Sigmoid colon (tissue), 4 donors: ENCODE data around the gene TRUB1.

Source experiments
- CTCF ChIP-seq, 4 experiments: fragments of 450-650 bp in 3 of 4; fragments of 200-600 bp in 1 of 4; IDR thresholded peaks; one replicate each; pipeline ENCODE4 v1.5.1; 2016 to 2019; ENCODE audit warnings: antibody characterized with exemption in 4 of 4, mild to moderate bottlenecking in 3 of 4, moderate library complexity in 2 of 4
- POLR2A ChIP-seq, 2 donors: fragments of 450-650 bp; IDR thresholded peaks; one replicate each; pipeline ENCODE4 v1.6.1; 2016; ENCODE audit warnings: antibody characterized with exemption in 2 of 2, mild to moderate bottlenecking in 2 of 2, moderate library complexity in 2 of 2
- POLR2AphosphoS5 ChIP-seq, 4 donors: sonication (generic); formaldehyde crosslinking; IDR thresholded peaks; one replicate each; pipeline ENCODE4 v1.6.1; 2017; ENCODE audit warnings: antibody characterized with exemption in 4 of 4

- no peak for TF ChIP-seq POLR2A (IDR thresholded peaks at IDR 0.05)
- no peak for TF ChIP-seq CTCF (IDR thresholded peaks at IDR 0.05)
- no peak for TF ChIP-seq POLR2AphosphoS5 (IDR thresholded peaks at IDR 0.05)
Measured at GRCh38 chr10:114982989-114983388, 45.0 kb downstream of the TRUB1 start.
